Muscle layer of duodenum (tissue), 2 donors: Measurements from ENCODE around the gene TBC1D32.

ENCODE experiments used
- H3K27ac ChIP-seq: one replicate; pipeline ENCODE4 v1.7.0; 2013; ENCODE audit warnings: mild to moderate bottlenecking, low read length
- H3K27me3 ChIP-seq: one replicate; pipeline ENCODE4 v1.7.0; 2013; ENCODE audit warnings: low read depth, mild to moderate bottlenecking, control low read depth, low read length
- H3K36me3 ChIP-seq, 2 donors: one replicate each; pipeline ENCODE4 v1.7.0; 2013; ENCODE audit warnings: low read length in 2 of 2, control low read depth in 1 of 2, mild to moderate bottlenecking in 1 of 2; ENCODE audit not compliant: insufficient read depth in 2 of 2, control insufficient read depth in 1 of 2
- H3K4me1 ChIP-seq, 2 donors: one replicate each; pipeline ENCODE4 v1.7.0; 2013; ENCODE audit warnings: low read length in 2 of 2, mild to moderate bottlenecking in 2 of 2, control low read depth in 1 of 2, moderate library complexity in 1 of 2; ENCODE audit not compliant: insufficient read depth in 2 of 2, control insufficient read depth in 1 of 2
- H3K4me3 ChIP-seq, 2 donors: one replicate each; pipeline ENCODE4 v1.7.0; 2013; ENCODE audit warnings: low read length in 2 of 2, low read depth in 1 of 2, mild to moderate bottlenecking in 1 of 2
- H3K9me3 ChIP-seq, 2 donors: one replicate each; pipeline ENCODE4 v1.7.0; 2013; ENCODE audit warnings: low read length in 2 of 2, control low read depth in 1 of 2, mild to moderate bottlenecking in 1 of 2; ENCODE audit not compliant: control insufficient read depth in 1 of 2
- donor health status: healthy.

The TBC1D32 gene

DNA sequence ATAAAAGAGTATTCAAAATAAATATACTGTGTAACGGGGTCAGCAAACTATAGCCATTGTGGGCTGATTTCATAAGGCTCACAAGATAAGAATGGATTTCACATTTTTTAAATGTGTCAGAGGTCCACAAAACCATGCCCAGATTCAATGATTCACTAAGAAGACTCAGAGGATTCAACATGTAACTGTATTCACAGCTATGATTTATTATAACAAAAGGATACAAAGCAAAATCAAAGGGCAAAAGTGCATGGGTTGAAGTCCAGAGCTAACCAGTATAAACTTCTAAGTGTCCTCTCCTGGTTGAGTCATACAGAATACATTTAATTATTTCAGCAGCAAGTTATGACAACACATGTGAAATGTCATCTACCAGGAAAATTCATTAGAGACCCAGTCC, 49.2 kb downstream of the TBC1D32 start:
- no peaks in the 10 kb centered on the region for H3K9me3 ChIP-seq
- no peaks in the 10 kb centered on the region for H3K27me3 ChIP-seq
- no peaks in the 10 kb centered on the region for H3K36me3 ChIP-seq
- no peak overlapping the region for H3K4me3 ChIP-seq
- H3K27ac ChIP-seq = no peak overlapping the region
- no peaks in the 10 kb centered on the region for H3K4me1 ChIP-seq

DNA sequence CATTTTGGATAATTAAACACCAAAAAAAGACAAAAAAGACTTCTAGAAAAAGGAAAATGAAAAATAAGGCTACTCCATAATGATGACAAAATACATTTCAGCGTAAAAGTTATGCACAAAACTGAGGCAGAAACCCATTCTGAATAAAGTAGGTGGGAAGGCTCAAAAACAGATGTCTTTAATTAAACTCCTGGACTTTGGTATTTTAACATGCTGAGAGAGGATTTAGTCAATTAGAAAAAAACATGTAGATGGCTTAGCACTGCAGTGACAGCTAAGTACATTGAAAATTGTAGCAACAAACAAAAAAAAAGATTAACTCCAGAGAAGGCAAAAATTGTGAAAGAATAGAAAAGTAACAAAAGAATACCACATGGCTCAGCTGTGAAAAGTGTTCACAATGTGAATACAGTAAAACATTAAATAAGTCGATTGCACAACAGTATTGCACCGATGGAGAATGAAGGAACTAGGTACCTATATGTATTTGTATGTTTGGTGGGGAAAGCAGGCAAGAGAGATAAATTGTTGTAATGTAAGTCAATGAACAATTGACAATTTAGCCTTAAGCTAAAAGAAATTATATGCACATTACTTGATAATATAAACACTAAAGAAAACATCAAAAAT, 59.5 kb downstream of the TBC1D32 start:
- Histone ChIP-seq H3K27me3 (no peaks in the 10 kb centered on the region), H3K27ac (no peak overlapping the region), H3K4me1 (no peaks in the 10 kb centered on the region), H3K9me3 (no peaks in the 10 kb centered on the region), H3K4me3 (no peak overlapping the region), H3K36me3 (no peaks in the 10 kb centered on the region)

DNA sequence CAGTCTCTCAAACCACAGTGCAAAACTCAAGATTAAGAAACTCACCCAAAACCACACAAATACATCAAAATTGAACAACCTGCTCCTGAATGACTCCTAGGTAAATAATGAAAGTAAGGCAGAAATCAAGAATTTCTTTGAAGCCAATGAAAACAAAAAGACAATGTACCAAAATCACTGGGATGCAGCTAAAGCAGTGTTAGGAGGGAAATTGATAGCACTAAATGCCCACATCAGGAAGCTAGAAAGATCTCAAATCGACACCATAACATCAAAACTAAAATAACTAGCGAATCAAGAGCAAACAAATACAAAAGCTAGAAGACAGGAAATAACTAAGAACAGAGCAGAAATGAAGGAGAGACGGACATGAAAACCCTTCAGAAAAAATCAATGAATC, 70.5 kb downstream of the TBC1D32 start:
- Histone ChIP-seq H3K4me3 (peak overlapping the region in 1 of 2 donors; percentile 3), H3K9me3 (peaks cover 0 to 31% of the 10 kb centered on the region in 2 donors), H3K27ac (no peak overlapping the region), H3K27me3 (no peaks in the 10 kb centered on the region), H3K36me3 (peaks cover 0 to 8% of the 10 kb centered on the region in 2 donors), H3K4me1 (no peaks in the 10 kb centered on the region)

DNA sequence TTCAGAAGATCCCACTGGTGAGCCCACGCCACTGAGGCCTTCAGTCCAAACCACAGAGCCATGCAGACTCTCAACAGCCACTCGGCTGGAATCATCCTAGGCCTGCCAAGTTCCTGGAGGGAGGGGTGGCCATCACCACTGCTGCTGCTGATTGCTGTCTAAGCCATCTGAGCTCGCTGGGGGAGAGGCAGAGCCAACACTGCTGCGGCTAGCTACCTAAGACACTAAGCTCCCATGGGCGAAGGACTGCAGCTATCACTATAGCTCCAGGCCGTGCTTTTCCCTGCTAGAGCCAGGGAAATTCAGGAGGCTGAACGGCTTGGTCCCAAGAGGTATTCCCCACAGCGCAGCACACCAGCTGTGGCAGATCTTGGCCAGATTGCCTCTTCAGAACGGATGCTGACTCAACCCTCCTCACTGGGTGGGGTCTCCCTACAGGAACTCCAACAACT, 73.6 kb downstream of the TBC1D32 start:
- no peak overlapping the region for H3K4me3 ChIP-seq
- H3K27me3 ChIP-seq = no peaks in the 10 kb centered on the region
- peaks cover 0 to 21% of the 10 kb centered on the region in 2 donors for H3K9me3 ChIP-seq
- H3K27ac ChIP-seq = no peak overlapping the region
- H3K4me1 ChIP-seq = no peaks in the 10 kb centered on the region
- H3K36me3 ChIP-seq = no peaks in the 10 kb centered on the region

DNA sequence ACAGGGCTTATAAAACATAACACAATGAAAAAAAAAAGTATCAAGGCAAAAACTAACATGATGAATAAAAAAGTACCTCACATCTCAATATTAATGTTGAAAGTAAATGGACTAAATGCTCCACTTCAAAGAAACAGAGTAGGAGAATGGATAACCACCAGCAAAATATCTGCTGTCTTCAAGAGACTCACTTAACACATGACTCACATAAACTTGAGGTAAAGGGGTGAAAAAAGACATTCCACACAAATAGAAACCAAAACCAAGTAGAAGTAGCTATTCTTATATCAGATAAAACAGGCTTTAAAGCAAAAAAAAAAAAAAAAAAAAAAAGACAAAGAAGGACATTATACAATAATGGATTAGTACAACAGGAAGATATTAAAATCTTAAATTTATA, 86.9 kb downstream of the TBC1D32 start:
- H3K27me3 ChIP-seq = no peaks in the 10 kb centered on the region
- H3K36me3 ChIP-seq = no peaks in the 10 kb centered on the region
- H3K27ac ChIP-seq = no peak overlapping the region
- H3K4me1 ChIP-seq = no peaks in the 10 kb centered on the region
- H3K4me3 ChIP-seq = no peak overlapping the region
- peaks cover 0 to 9% of the 10 kb centered on the region in 2 donors for H3K9me3 ChIP-seq

DNA sequence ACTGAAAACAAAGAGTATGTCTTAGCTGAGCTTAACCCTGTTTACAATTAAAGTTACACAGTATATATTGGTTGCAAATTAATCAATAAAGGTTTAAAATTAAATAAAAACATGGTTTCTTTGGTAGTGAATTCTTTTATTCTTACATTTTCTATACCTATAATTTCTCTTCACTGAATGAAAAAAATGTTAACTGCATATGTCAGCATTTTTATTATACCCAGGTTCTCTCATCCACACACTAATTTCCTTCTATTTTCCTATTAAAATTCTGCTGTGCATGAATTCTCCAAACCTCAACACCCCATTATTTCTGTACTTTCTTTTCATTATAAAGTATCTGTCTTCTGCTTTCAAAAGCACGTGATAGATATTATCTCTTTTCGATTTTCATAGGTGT, 91.9 kb downstream of the TBC1D32 start:
- Histone ChIP-seq H3K36me3 (no peaks in the 10 kb centered on the region), H3K4me3 (no peak overlapping the region), H3K4me1 (no peaks in the 10 kb centered on the region), H3K9me3 (peaks cover 0 to 3% of the 10 kb centered on the region in 2 donors), H3K27me3 (no peaks in the 10 kb centered on the region), H3K27ac (no peak overlapping the region)

DNA sequence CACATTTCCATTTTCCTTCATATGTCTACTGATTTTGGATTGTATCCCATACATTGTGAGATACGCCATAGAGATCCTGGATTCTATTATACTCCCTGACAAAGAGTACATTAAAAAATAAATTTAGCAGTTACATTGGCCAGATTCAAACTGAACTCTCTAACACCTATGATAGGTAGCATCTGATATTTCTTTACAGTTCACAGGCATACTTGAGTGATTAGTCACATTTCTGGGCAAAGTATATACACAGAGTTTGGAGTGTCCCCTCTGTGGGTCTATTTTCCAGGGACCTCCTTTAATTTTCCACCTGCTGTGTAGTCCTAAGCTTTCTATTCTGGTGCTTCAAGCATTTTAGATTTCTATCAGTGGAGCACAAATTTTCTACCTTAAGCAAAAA, 96.4 kb downstream of the TBC1D32 start:
- Histone ChIP-seq H3K27me3 (no peaks in the 10 kb centered on the region), H3K36me3 (peaks cover 0 to 8% of the 10 kb centered on the region in 2 donors), H3K27ac (no peak overlapping the region), H3K9me3 (no peaks in the 10 kb centered on the region), H3K4me3 (no peak overlapping the region), H3K4me1 (no peaks in the 10 kb centered on the region)

DNA sequence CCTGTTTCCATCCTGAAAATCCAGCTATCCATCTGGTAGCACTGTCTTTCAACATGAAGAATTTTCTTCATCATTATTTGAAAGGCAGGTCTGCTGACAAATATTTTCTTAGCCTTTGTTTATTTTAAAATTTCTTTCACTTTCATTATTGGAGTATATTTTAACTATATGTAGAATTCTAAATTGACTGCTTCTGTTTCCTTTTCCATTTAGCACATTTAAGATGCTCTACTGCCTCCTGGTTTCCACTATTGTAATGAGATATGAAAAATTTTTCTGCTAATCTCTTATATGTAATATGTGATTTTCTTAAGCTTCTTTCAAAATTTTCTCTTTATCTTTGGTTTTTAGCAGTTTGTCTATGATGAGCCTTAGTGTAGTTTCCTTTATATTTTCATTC, 97.3 kb downstream of the TBC1D32 start:
- H3K27ac ChIP-seq = no peak overlapping the region
- H3K4me3 ChIP-seq = no peak overlapping the region
- no peaks in the 10 kb centered on the region for H3K9me3 ChIP-seq
- no peaks in the 10 kb centered on the region for H3K4me1 ChIP-seq
- H3K36me3 ChIP-seq = peaks cover 0 to 8% of the 10 kb centered on the region in 2 donors
- H3K27me3 ChIP-seq = no peaks in the 10 kb centered on the region

DNA sequence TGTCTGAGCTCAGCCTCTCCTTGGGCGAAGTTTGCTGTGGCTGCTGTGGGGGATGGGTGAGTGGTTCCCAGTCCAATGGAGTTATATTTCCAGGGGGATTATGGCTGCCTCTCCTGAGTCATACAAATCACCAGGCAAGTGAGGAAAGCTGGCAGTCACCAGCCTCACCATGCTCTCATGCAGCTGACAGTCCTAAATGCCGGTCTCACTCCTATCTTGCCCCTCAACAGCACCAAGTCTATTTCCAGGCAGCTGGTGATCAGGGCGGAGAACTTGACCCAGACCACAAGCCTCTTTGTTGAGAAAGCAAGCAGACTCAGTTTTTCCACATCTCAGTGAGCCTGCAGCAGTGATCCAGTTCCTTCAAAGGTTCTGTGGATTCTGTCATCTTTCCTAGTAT, 98.9 kb downstream of the TBC1D32 start:
- Histone ChIP-seq H3K4me1 (no peaks in the 10 kb centered on the region), H3K27ac (no peak overlapping the region), H3K9me3 (no peaks in the 10 kb centered on the region), H3K4me3 (no peak overlapping the region), H3K27me3 (no peaks in the 10 kb centered on the region), H3K36me3 (peaks cover 0 to 8% of the 10 kb centered on the region in 2 donors)

DNA sequence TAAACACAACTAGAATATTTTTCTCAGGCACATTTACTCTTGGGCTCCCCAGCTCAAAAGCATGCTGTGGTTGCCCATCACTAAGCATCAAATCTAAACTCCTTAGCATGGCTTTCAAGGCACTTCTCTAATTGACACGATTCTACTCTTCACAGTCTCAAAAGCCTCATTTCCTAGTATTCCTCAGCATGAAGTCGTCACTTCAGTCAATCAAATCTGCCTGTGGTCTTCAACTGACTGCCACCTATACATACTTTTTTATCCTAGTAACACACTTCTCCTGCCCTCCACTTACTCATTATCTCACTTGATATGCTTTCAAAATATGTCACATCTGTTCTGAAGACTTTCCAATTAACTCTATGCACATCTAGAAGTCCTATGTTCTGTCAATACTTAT, 110.3 kb downstream of the TBC1D32 start:
- H3K36me3 ChIP-seq = no peaks in the 10 kb centered on the region
- H3K27me3 ChIP-seq = no peaks in the 10 kb centered on the region
- H3K4me1 ChIP-seq = no peaks in the 10 kb centered on the region
- H3K27ac ChIP-seq = no peak overlapping the region
- no peaks in the 10 kb centered on the region for H3K9me3 ChIP-seq
- H3K4me3 ChIP-seq = no peak overlapping the region

DNA sequence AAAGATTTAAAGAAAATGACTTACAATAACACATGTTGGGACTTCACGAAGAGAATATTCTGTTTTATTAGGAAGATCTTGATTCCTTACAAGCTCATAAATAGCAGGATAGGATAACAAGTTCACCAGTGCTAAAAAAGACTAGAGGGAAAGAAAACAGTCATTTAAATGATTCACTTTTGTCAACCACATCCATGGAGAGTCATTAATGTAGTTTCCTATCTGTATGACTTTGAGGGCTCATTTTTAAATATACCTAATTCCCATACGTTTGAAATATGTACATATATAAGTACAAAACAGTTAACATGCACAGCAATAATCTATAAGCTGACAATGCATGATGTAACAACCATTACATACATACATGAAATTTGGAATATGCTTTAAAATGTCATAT, 111.1 kb downstream of the TBC1D32 start:
- Histone ChIP-seq H3K27me3 (no peaks in the 10 kb centered on the region), H3K27ac (no peak overlapping the region), H3K4me3 (no peak overlapping the region), H3K36me3 (peaks cover 0 to under 1% of the 10 kb centered on the region in 2 donors), H3K9me3 (no peaks in the 10 kb centered on the region), H3K4me1 (no peaks in the 10 kb centered on the region)

DNA sequence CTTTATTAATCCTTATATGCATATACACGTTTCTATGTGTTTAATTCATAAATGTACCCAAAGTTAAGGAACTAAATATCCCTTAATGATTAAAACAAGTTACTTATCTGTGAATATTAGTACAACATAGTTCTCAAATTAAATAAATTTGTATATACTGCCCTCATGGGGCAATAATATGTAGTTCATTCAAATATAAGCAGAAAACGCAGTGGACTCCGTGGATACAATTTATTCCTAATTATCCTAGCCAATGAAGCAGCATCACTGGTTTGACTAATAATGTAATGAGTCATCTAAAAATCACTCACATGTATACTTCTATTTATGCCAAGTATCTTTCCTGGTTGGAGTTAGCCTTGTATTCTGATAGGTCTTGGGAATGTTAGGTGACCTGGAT, 111.6 kb downstream of the TBC1D32 start:
- Histone ChIP-seq H3K27me3 (no peaks in the 10 kb centered on the region), H3K9me3 (no peaks in the 10 kb centered on the region), H3K36me3 (peaks cover 0 to 4% of the 10 kb centered on the region in 2 donors), H3K27ac (no peak overlapping the region), H3K4me1 (no peaks in the 10 kb centered on the region), H3K4me3 (no peak overlapping the region)
